ENCODE measurements around the gene SLC35F4. TPM values are rescaled to one million over a fixed set of nuclear protein-coding genes. Genes with fewer than 3 reads are reported as not detected.

Gene SLC35F4
- total RNA-seq, 4 donors from 2014 or later = not detected

- H3K36me3 ChIP-seq = no peaks in the 10 kb centered on the region
- TF ChIP-seq CTCF (IDR thresholded peaks at IDR 0.05) (no peak), POLR2A (IDR thresholded peaks at IDR 0.05) (no peak), EP300 (IDR thresholded peaks at IDR 0.05) (no peak)
- H3K4me3 ChIP-seq = no peak overlapping the region
- no peaks in the 10 kb centered on the region for H3K4me1 ChIP-seq
- 55 to 75% methylated on average over 3 of the region's 3 CpGs for WGBS, 2 donors
- H3K27me3 ChIP-seq = no peaks in the 10 kb centered on the region
- no peak for DNase-seq (ENCODE audit: low spot score in 2 of 2)
- no peak overlapping the region for H3K27ac ChIP-seq
- H3K9me3 ChIP-seq = peaks cover 0 to 7% (median 0%) of the 10 kb centered on the region in 4 donors
Observed at GRCh38 chr14:57583396-57583795, 282.5 kb downstream of the SLC35F4 start.

DNA sequence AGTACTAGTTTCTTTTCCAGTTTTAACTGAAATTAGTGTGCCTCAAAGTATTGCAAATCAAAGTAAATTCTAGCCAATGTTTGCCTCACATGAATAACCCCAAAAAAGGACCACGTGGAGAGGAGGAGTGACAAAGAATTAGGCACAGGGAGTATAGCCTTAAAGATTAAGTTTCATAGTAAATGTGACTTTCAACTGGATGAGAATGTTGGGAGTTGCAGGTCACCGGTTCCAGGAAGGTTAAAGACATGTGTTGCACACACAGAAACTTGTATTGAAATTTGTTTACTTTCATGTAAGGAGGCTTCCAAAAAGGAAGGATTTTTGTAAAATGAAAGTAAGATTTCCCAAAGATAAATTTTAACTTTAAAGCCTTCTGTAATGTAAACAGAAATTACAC lies 283.1 kb downstream of the SLC35F4 start:
- no peak for DNase-seq (ENCODE audit: low spot score in 2 of 2)
- H3K27ac ChIP-seq = no peak overlapping the region
- TF ChIP-seq EP300 (IDR thresholded peaks at IDR 0.05) = no peak
- TF ChIP-seq POLR2A (IDR thresholded peaks at IDR 0.05) = no peak
- no peak for TF ChIP-seq CTCF (IDR thresholded peaks at IDR 0.05)
- no peaks in the 10 kb centered on the region for H3K27me3 ChIP-seq
- 44 to 62% methylated on average over 2 of the region's 2 CpGs for WGBS, 2 donors
- H3K36me3 ChIP-seq = no peaks in the 10 kb centered on the region
- H3K9me3 ChIP-seq = peaks cover 0 to 7% (median 0%) of the 10 kb centered on the region in 4 donors
- no peak overlapping the region for H3K4me3 ChIP-seq
- no peaks in the 10 kb centered on the region for H3K4me1 ChIP-seq

GRCh38 chr14:57578801-57579200 lies 287.1 kb downstream of the SLC35F4 start:
- no peak for DNase-seq (ENCODE audit: low spot score in 2 of 2)
- Histone ChIP-seq H3K27me3 (no peaks in the 10 kb centered on the region), H3K4me1 (no peaks in the 10 kb centered on the region), H3K27ac (no peak overlapping the region), H3K9me3 (no peaks in the 10 kb centered on the region), H3K4me3 (no peak overlapping the region), H3K36me3 (no peaks in the 10 kb centered on the region)
- WGBS, 2 donors = 62 to 67% methylated on average over 4 of the region's 4 CpGs
- TF ChIP-seq EP300 (IDR thresholded peaks at IDR 0.05) (no peak), POLR2A (IDR thresholded peaks at IDR 0.05) (no peak), CTCF (IDR thresholded peaks at IDR 0.05) (no peak)

GRCh38 chr14:57576498-57576897 lies 289.4 kb downstream of the SLC35F4 start:
- no peaks in the 10 kb centered on the region for H3K36me3 ChIP-seq
- TF ChIP-seq CTCF (IDR thresholded peaks at IDR 0.05) (no peak), POLR2A (IDR thresholded peaks at IDR 0.05) (no peak), EP300 (IDR thresholded peaks at IDR 0.05) (no peak)
- no peaks in the 10 kb centered on the region for H3K9me3 ChIP-seq
- H3K4me3 ChIP-seq = no peak overlapping the region
- no peaks in the 10 kb centered on the region for H3K27me3 ChIP-seq
- no peaks in the 10 kb centered on the region for H3K4me1 ChIP-seq
- WGBS, 2 donors = 63 to 65% methylated on average over 1 of the region's 1 CpG
- H3K27ac ChIP-seq = no peak overlapping the region
- DNase-seq (ENCODE audit: low spot score in 2 of 2) = no peak

DNA sequence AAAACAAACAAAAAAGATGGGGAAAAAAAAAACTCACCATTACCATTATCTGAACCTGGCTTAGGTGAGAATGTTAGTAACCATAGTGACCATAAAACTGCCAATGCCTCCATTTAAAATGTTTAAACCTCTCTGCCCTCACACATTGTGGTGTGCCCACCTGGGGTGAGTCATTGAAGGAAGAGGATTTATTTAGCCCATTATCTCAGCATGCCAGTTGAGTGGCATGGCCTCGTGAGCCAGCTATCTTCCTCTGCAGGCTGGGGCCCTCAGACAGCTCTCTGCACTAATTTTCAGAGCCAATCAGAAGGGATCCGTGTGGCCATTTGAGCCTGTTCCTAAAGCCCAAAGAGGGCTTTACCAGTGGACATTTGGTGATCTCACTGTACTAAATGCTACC lies 290.4 kb downstream of the SLC35F4 start:
- Histone ChIP-seq H3K9me3 (no peaks in the 10 kb centered on the region), H3K4me3 (no peak overlapping the region), H3K27ac (no peak overlapping the region), H3K27me3 (no peaks in the 10 kb centered on the region), H3K36me3 (no peaks in the 10 kb centered on the region), H3K4me1 (no peaks in the 10 kb centered on the region)
- 52 to 61% methylated on average over 2 of the region's 2 CpGs for WGBS, 2 donors
- no peak for DNase-seq (ENCODE audit: low spot score in 2 of 2)
- no peak for TF ChIP-seq EP300 (IDR thresholded peaks at IDR 0.05)
- TF ChIP-seq POLR2A (IDR thresholded peaks at IDR 0.05) = no peak
- no peak for TF ChIP-seq CTCF (IDR thresholded peaks at IDR 0.05)
